Activated T-helper 17 cell treated with anti-CD3 and anti-CD28 coated beads, Interleukin-2, amount 50 U/mL, for 72 hours (primary cell): ENCODE results near the gene ATP1A4. TPM values are rescaled to one million over a fixed set of nuclear protein-coding genes. Genes with fewer than 3 reads are reported as not detected.

Experiments used
- ATAC-seq: fragments of 150-1000 bp; cut with Tn5 transposase; replicated peaks from 2 replicates; pipeline ENCODE4 v1.10.0; 2021; ENCODE audit warnings: mild to moderate bottlenecking, moderate library complexity
- H3K27ac Mint-ChIP-seq: one replicate; pipeline ENCODE4 v1.8.0; 2022; ENCODE audit warnings: mixed read lengths
- H3K27me3 Mint-ChIP-seq: one replicate; pipeline ENCODE4 v1.8.0; 2022; ENCODE audit warnings: mixed read lengths
- H3K36me3 Mint-ChIP-seq: one replicate; pipeline ENCODE4 v1.8.0; 2022; ENCODE audit warnings: low read depth, mild to moderate bottlenecking, mixed read lengths
- H3K4me1 Mint-ChIP-seq: one replicate; pipeline ENCODE4 v1.8.0; 2022; ENCODE audit warnings: mixed read lengths
- H3K4me3 Mint-ChIP-seq: one replicate; pipeline ENCODE4 v1.8.0; 2022; ENCODE audit warnings: mild to moderate bottlenecking, mixed read lengths
- H3K9me3 Mint-ChIP-seq: one replicate; pipeline ENCODE4 v1.8.0; 2022; ENCODE audit warnings: mixed read lengths
- total RNA-seq, 2 donors: library from RNA; stranded (reverse); gene quantifications; one replicate each; pipeline ENCODE4 v1.2.3, GENCODE V29; 2022

Gene ATP1A4
- total RNA-seq, 2 donors from 2014 or later: 0.48 TPM; not detected in 1

DNA sequence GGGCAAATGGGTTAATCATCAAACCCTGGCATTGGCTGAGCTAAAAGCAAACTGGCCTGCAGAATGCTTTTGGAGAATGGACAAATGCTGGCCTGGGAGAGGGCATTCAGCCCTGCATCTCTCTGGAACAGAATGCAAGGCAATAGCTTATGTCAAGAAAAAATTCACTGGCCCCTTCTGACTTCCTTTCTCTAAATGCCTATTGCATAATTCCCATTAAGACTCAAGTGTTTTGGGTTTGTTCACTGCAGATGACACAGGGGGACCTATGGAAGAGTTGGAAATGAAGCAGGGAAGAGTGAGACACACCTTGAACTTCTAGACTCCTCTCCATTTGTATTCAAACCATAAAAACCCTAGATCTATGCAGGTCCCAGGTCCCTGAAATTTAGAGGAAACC, 69.7 kb downstream of the ATP1A4 start:
- H3K27ac Mint-ChIP-seq: peak overlapping the region; percentile 25

DNA sequence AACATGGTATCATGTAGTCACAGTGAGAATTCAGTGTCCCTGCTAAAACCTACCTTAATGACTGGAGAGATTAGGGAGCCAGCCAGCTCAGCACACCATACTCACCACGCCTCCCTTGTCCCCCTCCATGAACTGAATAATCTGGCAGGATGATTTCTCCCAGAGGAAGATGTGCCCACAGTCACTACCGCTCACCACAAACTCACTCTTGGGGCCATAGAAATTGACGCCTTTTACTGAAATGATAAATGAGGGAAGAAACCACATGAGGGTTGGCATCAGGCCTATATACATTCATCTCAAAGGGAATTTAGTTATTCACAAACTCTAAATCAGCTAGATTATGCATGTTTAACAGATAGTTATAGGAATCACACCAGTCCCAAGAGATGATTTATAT, 71.1 kb downstream of the ATP1A4 start:
- H3K9me3 Mint-ChIP-seq: no peaks in the 10 kb centered on the region

More for the DNA sequence above, 69.7 kb downstream of the ATP1A4 start:
- Mint-ChIP-seq H3K4me3 (no peak overlapping the region), H3K9me3 (no peaks in the 10 kb centered on the region), H3K36me3 (peaks cover under 1% of the 10 kb centered on the region), H3K4me1 (no peaks in the 10 kb centered on the region), H3K27me3 (no peaks in the 10 kb centered on the region)
- ATAC-seq: no peak

DNA sequence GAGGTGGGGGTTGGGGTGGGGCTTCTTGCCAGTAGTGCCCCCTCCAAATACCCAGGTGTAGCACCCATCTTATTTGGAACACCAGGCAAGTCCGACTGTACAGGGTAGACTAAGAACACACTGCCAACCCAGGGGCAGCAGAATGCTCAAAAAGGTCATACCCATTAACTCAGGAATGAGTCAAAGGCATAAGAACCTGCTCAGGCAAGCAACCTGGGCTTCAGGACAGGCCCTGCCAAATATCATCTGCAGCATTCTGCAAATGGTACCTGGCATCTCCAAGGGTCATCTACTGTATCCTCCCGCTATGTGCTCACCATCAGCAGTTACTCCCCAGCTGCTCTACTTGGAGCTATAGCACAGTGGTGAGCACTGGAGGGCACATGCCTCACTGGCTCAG, 73.2 kb downstream of the ATP1A4 start:
- Mint-ChIP-seq H3K4me3 (no peak overlapping the region), H3K4me1 (no peaks in the 10 kb centered on the region), H3K27me3 (no peaks in the 10 kb centered on the region), H3K36me3 (peaks cover 17% of the 10 kb centered on the region), H3K9me3 (no peaks in the 10 kb centered on the region), H3K27ac (peak overlapping the region; percentile 69)
- ATAC-seq: no peak

More for the DNA sequence above, 71.1 kb downstream of the ATP1A4 start:
- peak overlapping the region; percentile 47 for H3K27ac Mint-ChIP-seq
- no peaks in the 10 kb centered on the region for H3K36me3 Mint-ChIP-seq
- no peaks in the 10 kb centered on the region for H3K4me1 Mint-ChIP-seq
- H3K27me3 Mint-ChIP-seq: no peaks in the 10 kb centered on the region
- ATAC-seq: no peak
- no peak overlapping the region for H3K4me3 Mint-ChIP-seq

DNA sequence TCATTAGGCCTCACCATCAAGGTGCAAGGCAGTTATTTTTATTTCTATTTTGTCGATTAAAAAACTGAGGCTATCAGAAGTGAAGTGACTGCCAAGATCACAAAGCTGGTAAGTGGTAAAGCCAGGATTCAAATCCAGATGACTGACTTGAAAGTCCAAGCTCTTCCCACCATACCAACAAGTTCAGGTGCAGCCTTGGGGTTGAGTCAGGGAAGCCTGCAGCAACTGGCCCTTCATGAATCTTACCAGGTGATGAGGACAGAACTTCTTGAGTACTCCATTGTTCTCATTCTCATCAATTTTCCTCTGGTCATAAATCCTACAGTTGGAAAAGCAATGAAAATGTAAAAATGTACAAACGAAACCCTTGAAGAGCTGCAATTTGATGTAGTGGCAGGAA, 73.9 kb downstream of the ATP1A4 start:
- no peak for ATAC-seq
- no peak overlapping the region for H3K27ac Mint-ChIP-seq
- H3K4me1 Mint-ChIP-seq: no peaks in the 10 kb centered on the region
- peaks cover 25% of the 10 kb centered on the region for H3K36me3 Mint-ChIP-seq
- H3K27me3 Mint-ChIP-seq: no peaks in the 10 kb centered on the region
- H3K9me3 Mint-ChIP-seq: no peaks in the 10 kb centered on the region
- no peak overlapping the region for H3K4me3 Mint-ChIP-seq

DNA sequence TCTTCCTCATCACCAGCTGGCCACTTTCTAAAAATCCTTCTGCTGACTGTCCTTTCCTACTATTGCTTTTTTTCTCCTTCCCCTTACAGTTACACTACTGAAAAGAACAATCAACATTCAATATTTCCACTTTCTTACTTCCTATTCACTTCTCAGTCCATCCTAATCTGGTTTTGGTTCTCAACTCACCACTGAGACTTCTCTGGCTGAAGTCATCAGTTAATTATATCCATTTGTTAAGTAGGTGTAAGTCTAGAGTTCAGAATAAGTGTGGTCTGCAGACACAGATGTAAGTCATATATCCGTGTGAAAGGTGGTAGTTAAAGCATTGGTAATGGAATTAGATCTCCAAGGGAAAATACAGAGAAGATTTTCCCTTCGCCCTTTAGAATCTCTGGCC, 75.2 kb downstream of the ATP1A4 start:
- Mint-ChIP-seq H3K27ac (no peak overlapping the region), H3K4me1 (no peaks in the 10 kb centered on the region), H3K9me3 (no peaks in the 10 kb centered on the region), H3K4me3 (no peak overlapping the region), H3K27me3 (no peaks in the 10 kb centered on the region), H3K36me3 (peaks cover 37% of the 10 kb centered on the region)
- ATAC-seq: peak; percentile 29

DNA sequence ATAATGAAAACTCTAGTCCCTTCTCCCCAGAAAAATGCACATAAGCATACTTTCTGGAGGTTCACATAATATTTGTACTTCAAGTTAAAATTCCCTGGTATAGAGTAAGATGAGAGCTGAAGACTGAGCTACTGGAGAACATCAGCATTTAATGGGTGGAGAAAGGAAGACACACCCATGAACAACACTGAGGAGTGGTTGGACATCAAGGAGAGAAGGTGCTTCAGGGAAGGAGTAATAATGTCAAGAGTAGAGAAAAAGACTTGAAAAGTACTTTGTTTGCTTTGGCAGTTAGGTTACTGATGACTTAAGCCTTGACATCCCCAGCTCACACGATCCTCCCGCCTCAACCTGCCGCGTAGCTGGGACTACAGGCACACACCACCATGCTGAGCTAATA, 75.6 kb downstream of the ATP1A4 start:
- Mint-ChIP-seq H3K9me3 (no peaks in the 10 kb centered on the region), H3K27ac (no peak overlapping the region), H3K27me3 (no peaks in the 10 kb centered on the region), H3K4me1 (no peaks in the 10 kb centered on the region), H3K36me3 (peaks cover 42% of the 10 kb centered on the region), H3K4me3 (no peak overlapping the region)
- no peak for ATAC-seq

DNA sequence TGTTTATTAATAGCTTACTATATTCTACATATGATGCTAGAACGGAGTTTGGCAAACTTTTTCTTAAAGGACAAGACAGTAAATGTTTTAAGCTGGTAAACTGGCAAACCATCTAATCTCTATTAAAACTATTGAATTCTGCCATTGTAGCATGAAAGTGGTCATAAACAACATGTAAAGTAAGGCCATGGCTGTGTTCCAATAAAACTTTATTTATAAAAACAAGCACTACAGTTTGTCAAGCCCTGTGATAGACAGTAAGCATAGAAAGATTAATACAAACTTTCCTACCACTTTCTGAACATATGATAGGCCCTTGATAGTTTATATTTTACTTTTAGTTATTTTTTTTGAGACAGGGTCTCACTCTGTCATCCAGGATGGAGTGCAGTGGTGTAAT, 76.2 kb downstream of the ATP1A4 start:
- H3K27ac Mint-ChIP-seq: no peak overlapping the region
- H3K4me3 Mint-ChIP-seq: no peak overlapping the region
- no peaks in the 10 kb centered on the region for H3K9me3 Mint-ChIP-seq
- no peak for ATAC-seq
- no peaks in the 10 kb centered on the region for H3K27me3 Mint-ChIP-seq
- peaks cover 47% of the 10 kb centered on the region for H3K36me3 Mint-ChIP-seq
- H3K4me1 Mint-ChIP-seq: no peaks in the 10 kb centered on the region

DNA sequence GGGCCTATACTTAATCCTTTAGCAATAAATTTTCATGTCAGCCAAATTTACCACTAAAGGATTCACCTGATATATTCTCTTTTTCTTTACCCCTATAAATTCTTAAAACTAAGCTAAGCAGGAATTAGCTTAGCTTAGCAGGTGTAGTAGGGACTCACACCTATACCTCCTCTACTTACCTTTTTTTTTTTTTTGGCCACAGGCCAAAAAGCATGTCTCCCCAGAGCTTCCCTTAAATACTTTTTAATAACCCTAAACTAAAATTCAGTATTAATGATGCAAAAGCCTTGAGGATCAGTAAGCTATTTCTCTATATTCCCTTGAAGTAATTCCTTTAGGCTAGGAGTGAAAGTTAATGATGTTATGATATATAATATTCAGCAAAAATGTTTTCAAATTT, 77.0 kb downstream of the ATP1A4 start:
- no peak for ATAC-seq
- no peak overlapping the region for H3K27ac Mint-ChIP-seq
- no peak overlapping the region for H3K4me3 Mint-ChIP-seq
- H3K36me3 Mint-ChIP-seq: peaks cover 56% of the 10 kb centered on the region
- no peaks in the 10 kb centered on the region for H3K4me1 Mint-ChIP-seq
- no peaks in the 10 kb centered on the region for H3K9me3 Mint-ChIP-seq
- H3K27me3 Mint-ChIP-seq: no peaks in the 10 kb centered on the region

DNA sequence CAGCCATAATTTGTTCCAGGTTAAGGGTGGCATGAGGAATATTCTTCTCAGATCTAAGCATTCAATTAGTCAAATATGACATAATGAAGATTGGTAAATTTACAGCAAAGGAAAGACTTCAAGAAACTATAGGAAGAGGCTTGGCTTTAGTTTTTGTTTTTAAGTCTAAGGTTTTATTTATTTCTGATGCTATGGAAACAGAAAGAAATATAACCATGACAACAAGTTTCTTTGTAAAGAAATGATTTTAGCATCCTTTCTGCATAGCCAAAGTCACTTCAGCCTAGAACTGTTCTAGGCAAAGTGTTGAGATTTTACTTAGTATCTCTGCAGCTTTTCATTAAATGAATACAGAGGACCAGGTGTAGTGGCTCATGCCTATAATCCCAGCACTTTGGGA, 81.5 kb downstream of the ATP1A4 start:
- ATAC-seq: no peak
- H3K36me3 Mint-ChIP-seq: peaks cover 100% of the 10 kb centered on the region
- H3K4me1 Mint-ChIP-seq: peaks cover 9% of the 10 kb centered on the region
- H3K9me3 Mint-ChIP-seq: no peaks in the 10 kb centered on the region
- H3K27ac Mint-ChIP-seq: peak overlapping the region; percentile 16
- H3K4me3 Mint-ChIP-seq: no peak overlapping the region
- H3K27me3 Mint-ChIP-seq: no peaks in the 10 kb centered on the region

Other genes with a start within 250 kb of the ATP1A4 start
- gene TAGLN2, start 226.1 kb upstream of the ATP1A4 start, total RNA-seq: 100 to 1,000 TPM; 457 to 593 TPM
- gene IGSF9, start 206.0 kb upstream of the ATP1A4 start, total RNA-seq: not detected
- not detected for gene SLAMF9, start 197.4 kb upstream of the ATP1A4 start, total RNA-seq
- 1 to 10 TPM; 3.5 to 4.2 TPM for gene PIGM, start 119.6 kb upstream of the ATP1A4 start, total RNA-seq
- gene KCNJ10, start 81.4 kb upstream of the ATP1A4 start, total RNA-seq: not detected
- gene KCNJ9, start 70.1 kb upstream of the ATP1A4 start, total RNA-seq: under 1 TPM in 1 of 2 donors, not detected in 1; 0.13 TPM
- 10 to 100 TPM; 23.8 to 30.8 TPM for gene IGSF8, start 53.0 kb upstream of the ATP1A4 start, total RNA-seq
- not detected for gene ATP1A2, start 35.8 kb upstream of the ATP1A4 start, total RNA-seq
- gene CASQ1, start 39.0 kb downstream of the ATP1A4 start, total RNA-seq: not detected
- gene PEA15, start 53.8 kb downstream of the ATP1A4 start, total RNA-seq: 10 to 100 TPM; 48.7 to 49.4 TPM
- gene DCAF8, start 110.9 kb downstream of the ATP1A4 start, total RNA-seq: 100 to 1,000 TPM; 126 to 175 TPM
- 10 to 100 TPM; 48.3 to 61.4 TPM for gene PEX19, start 133.5 kb downstream of the ATP1A4 start, total RNA-seq
- gene COPA, start 191.6 kb downstream of the ATP1A4 start, total RNA-seq: 100 to 1,000 TPM; 136 to 178 TPM
- 10 to 100 TPM; 58.7 to 67.4 TPM for gene NCSTN, start 191.8 kb downstream of the ATP1A4 start, total RNA-seq
- 1 to 10 TPM; 1.0 to 1.1 TPM for gene NHLH1, start 215.5 kb downstream of the ATP1A4 start, total RNA-seq
- gene VANGL2, start 249.0 kb downstream of the ATP1A4 start, total RNA-seq: not detected